NCI-H1105 (cell line): ENCODE data around the gene NUDCD3.
A peak's percentile ranks its signal among the peaks of the same experiment; 100 is the strongest.

Source experiments
- DNase-seq: peaks from one replicate; lab custom pipeline; 2025; lab: John Stamatoyannopoulos, UW

The NUDCD3 gene

GRCh38 chr7:44400033-44400511 is 90.4 kb downstream of the NUDCD3 start:
- no peak for DNase-seq

- peak; percentile 47 for DNase-seq
Observed at GRCh38 chr7:44398953-44399574, 91.4 kb downstream of the NUDCD3 start.

- DNase-seq: peak; percentile 7
Observed at GRCh38 chr7:44398511-44398911, 91.9 kb downstream of the NUDCD3 start.

- no peak for DNase-seq
Observed at GRCh38 chr7:44396931-44397545, 93.4 kb downstream of the NUDCD3 start.

GRCh38 chr7:44396496-44396895 is 94.0 kb downstream of the NUDCD3 start:
- DNase-seq: no peak

- peak; percentile 84 for DNase-seq
Observed at GRCh38 chr7:44395067-44395466, 95.4 kb downstream of the NUDCD3 start.

GRCh38 chr7:44394636-44395035 is 95.8 kb downstream of the NUDCD3 start:
- no peak for DNase-seq

GRCh38 chr7:44394112-44394447 is 96.4 kb downstream of the NUDCD3 start:
- no peak for DNase-seq

- no peak for DNase-seq
Observed at GRCh38 chr7:44393238-44394111, 97.0 kb downstream of the NUDCD3 start.

- no peak for DNase-seq
Observed at GRCh38 chr7:44392618-44393010, 97.8 kb downstream of the NUDCD3 start.

- no peak for DNase-seq
Observed at GRCh38 chr7:44391746-44392617, 98.5 kb downstream of the NUDCD3 start.

GRCh38 chr7:44391171-44391570 is 99.3 kb downstream of the NUDCD3 start:
- peak; percentile 27 for DNase-seq

- no peak for DNase-seq
Observed at GRCh38 chr7:44390701-44391100, 99.8 kb downstream of the NUDCD3 start.

- DNase-seq: no peak
Observed at GRCh38 chr7:44388089-44388970, 102.1 kb downstream of the NUDCD3 start.

- no peak for DNase-seq
Observed at GRCh38 chr7:44387389-44387788, 103.1 kb downstream of the NUDCD3 start.

GRCh38 chr7:44386139-44386913 is 104.1 kb downstream of the NUDCD3 start:
- no peak for DNase-seq

GRCh38 chr7:44385434-44386138 is 104.9 kb downstream of the NUDCD3 start:
- DNase-seq: no peak

GRCh38 chr7:44384586-44385433 is 105.6 kb downstream of the NUDCD3 start:
- DNase-seq: no peak

GRCh38 chr7:44383566-44383965 is 106.9 kb downstream of the NUDCD3 start:
- no peak for DNase-seq
